GM18499 (cell line): ENCODE data around the gene XAB2.

Source experiments
- ATAC-seq: cut with Tn5 transposase; IDR thresholded peaks from one replicate; pipeline ENCODE4 v1.9.1; 2021; ENCODE audit warnings: moderate number of reproducible peaks; ENCODE audit not compliant: insufficient read depth, unreplicated experiment

The XAB2 gene

DNA sequence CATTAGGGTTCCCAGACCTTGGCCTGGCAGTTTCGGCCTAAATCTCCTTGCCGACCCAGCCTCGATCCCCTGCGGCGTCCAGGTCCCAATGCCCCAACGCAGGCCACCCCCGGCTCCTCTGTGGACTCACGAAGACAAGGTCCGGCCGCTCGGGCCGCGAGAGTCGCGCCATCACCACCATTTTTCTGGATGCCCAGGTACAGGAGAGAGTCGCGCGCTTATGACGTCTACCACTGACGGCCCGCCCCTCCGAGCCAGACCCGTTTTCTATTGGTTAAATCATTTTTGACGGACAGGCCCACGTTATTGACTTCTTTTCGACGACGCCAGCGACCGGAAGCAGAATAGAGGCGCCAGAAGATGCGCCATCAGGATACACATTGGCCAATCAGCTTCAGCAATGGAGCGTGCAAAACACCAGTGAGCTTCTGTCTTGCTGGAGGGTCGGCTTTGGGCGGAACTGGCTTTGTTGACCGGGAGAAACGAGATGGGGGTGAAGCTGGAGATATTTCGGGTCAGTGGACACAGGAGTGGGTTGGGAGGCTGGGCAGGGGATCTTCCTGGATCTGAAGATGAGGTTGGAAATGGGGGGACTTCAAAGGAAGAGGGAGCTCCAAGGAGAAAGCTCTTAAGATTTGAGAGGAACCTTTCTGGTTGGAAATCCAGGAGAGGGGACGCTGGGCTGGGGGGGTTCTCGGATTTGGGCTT lies at the start of gene XAB2, which contains the start of gene PET100:
Gene XAB2, minus strand, starts transcription at position 199 of the 708 bp plus-strand sequence. Its CDS starts 18 bp downstream, at position 181.
Gene PET100, plus strand, starts transcription at position 447 of the 708 bp plus-strand sequence. Its CDS starts 41 bp downstream, at position 488.
- ATAC-seq: peak; percentile 88

DNA sequence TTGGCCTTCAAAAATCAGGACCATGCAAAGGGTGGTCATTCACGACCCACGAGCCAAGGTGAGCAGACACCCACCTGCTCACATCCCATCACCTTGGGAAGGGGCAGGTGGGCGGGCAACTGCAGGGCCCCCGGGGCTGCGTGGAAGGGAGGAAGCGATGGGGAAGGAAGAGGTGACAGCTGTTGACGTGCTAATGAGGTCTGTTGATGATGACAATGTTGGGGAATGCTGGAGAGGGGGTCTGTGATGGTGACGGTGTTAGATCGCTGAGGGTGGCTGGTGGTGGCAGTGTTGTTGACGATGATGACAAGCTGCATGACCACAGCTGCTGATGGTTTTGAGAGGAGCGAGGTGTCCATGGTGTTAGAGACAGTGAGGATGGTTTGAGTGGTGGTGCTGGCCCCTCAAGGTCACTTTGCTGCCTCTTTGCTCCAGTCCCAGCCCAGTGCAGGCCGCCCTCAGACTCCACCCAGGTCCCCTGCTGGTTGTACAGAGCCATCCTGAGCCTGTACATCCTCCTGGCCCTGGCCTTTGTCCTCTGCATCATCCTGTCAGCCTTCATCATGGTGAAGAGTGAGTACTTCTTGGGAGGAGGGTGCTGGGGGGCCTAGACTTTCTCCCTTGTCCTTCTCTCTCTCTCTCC lies 48.4 kb upstream of the XAB2 start:
- no peak for ATAC-seq

GRCh38 chr19:7676854-7677253 lies 47.5 kb upstream of the XAB2 start, which contains the start of gene MCEMP1:
Gene MCEMP1 (plus strand): TSS chr19:7677090. CDS start chr19:7677121, 31 bp downstream.
- no peak for ATAC-seq

GRCh38 chr19:7676376-7676775 lies 47.0 kb upstream of the XAB2 start:
- ATAC-seq: no peak

GRCh38 chr19:7674010-7675005 lies 45.0 kb upstream of the XAB2 start:
- no peak for ATAC-seq

- ATAC-seq: no peak
Measured at GRCh38 chr19:7672522-7672921, 43.2 kb upstream of the XAB2 start.

DNA sequence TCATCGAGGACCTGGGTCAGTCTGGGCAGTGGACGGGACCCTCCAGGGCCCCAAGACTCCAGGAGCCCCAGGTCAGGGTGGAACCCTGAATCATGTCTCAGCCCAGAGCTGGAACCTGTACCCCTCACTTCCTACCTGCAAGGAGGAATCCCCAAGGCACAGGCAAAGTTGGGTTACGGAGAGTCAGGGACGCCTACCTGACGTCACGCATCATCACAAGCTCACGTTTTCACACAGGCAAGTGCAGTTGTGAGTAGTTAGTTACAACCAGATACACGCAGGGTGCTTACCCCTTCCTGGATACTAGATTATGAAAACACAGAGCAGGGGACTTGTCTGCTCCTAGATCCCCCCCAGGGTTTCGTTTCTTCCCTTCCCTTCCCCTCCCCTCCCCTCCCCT lies 41.4 kb upstream of the XAB2 start:
- ATAC-seq: no peak

- ATAC-seq: no peak
Measured at GRCh38 chr19:7670150-7670783, 40.9 kb upstream of the XAB2 start.

DNA sequence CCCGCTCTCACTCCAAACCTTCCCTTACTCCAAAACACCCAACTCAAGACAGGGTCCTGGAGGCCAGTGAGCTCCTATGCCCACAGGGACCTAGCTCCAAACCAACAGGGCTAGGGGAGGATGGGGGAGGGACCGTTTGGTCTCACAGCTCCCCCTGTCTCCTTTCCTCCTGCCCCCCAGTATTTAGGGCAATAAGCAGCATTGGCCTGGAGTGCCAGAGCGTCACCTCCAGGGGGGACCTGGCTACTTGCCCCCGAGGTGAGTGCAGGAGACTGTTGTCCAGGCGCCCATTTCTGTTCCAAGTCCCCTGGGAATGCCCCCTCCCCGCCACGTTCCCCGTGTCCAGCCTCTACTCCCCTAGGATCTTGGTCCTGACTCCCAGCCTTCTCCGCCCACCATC lies 40.3 kb upstream of the XAB2 start:
- no peak for ATAC-seq

GRCh38 chr19:7668842-7669241 lies 39.5 kb upstream of the XAB2 start, which contains the start of gene RETN:
Gene RETN (plus strand): TSS chr19:7669049. CDS start chr19:7669327, 278 bp downstream.
- no peak for ATAC-seq

GRCh38 chr19:7665076-7665475 lies 35.7 kb upstream of the XAB2 start:
- no peak for ATAC-seq

- no peak for ATAC-seq
Measured at GRCh38 chr19:7663706-7664105, 34.4 kb upstream of the XAB2 start.

DNA sequence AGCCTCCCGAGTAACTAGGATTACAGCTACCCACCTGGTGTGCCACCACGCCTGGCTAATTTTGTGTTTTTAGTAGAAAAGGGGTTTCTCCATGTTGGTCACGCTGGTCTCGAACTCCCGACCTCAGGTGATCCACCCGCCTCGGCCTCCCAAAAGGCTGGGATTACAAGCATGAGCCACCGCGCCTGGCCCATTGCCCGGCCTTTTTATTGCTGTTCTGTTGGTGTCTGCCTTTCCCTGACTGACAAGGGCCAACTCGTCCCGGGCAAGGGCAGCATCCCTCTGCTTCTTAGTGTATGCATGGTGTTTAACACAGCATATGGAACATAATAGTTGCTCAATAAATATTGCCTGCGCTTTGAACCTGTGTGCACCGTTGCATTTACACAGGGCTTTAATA lies 33.3 kb upstream of the XAB2 start:
- ATAC-seq: no peak

- no peak for ATAC-seq
Measured at GRCh38 chr19:7661744-7662538, 32.6 kb upstream of the XAB2 start.

DNA sequence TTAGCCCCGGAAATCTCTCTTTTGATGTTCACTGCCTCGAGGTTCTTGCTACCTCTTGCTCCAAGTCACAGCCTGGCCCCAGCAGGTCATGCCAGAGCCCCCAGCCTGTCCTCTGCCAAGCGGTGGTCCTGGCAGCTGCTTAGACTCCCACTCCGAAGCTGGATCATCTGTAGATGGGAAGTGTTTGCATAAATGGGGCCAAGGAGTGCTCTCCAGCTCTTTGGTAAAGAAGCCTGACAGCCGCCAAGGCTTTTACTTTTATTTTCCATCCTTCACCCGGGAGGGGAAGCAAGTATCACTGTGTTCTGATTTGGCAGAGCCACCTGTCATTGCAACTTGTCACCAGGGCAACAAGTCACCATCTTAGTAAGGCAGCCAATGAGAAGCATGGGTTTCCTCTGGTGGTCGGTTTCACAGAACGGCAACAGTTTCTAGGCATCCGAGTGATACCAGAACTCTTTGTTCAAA lies 28.9 kb upstream of the XAB2 start:
- no peak for ATAC-seq

GRCh38 chr19:7657131-7657751 lies 27.9 kb upstream of the XAB2 start:
- no peak for ATAC-seq

DNA sequence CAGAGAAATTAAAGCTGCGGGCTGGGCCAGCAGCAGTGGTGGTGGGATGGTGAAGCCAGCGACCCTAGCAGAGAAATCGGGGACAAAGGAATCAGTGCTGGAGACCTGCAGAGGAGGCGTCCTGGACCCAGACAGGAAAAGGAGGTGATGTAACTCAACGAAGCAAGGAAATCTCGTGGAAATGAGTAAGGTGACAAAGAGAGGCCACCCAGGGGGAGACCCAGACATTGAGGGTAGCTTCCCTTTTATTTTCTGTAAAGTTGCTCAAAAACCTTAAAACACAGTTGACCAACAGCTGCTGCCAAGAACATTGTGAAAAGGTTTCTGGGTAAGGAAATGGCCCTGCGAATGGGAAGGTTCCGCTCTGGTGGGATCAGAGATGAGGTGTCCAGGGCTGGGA lies 26.2 kb upstream of the XAB2 start:
- ATAC-seq: no peak

- ATAC-seq: no peak
Measured at GRCh38 chr19:7654401-7654800, 25.1 kb upstream of the XAB2 start.
